Embryonic facial prominence (tissue), 1 donor: ENCODE results near the gene MRPL43.

ENCODE experiments used
- DNase-seq: peaks from one replicate; pipeline ENCODE4 v3.0.0-alpha.2; 2016; ENCODE audit errors: extremely low spot score

MRPL43 gene

GRCh38 chr10:101019440-101019703, 32.1 kb upstream of the MRPL43 start:
- DNase-seq = no peak

GRCh38 chr10:101018600-101019439, 31.5 kb upstream of the MRPL43 start:
- DNase-seq = no peak

- no peak for DNase-seq
These were observed 30.9 kb upstream of the MRPL43 start for GRCh38 chr10:101018118-101018599.

- no peak for DNase-seq
These were observed 29.5 kb upstream of the MRPL43 start for GRCh38 chr10:101016814-101017213.

GRCh38 chr10:101015582-101015973, 28.3 kb upstream of the MRPL43 start:
- no peak for DNase-seq

- DNase-seq = no peak
These were observed 27.8 kb upstream of the MRPL43 start for GRCh38 chr10:101014966-101015581.

GRCh38 chr10:101014230-101014884, 27.1 kb upstream of the MRPL43 start:
- DNase-seq = no peak

- no peak for DNase-seq
These were observed 26.1 kb upstream of the MRPL43 start for GRCh38 chr10:101013365-101013825.

GRCh38 chr10:101012525-101013364, 25.4 kb upstream of the MRPL43 start:
- peak; percentile 53 for DNase-seq

- no peak for DNase-seq
These were observed 24.5 kb upstream of the MRPL43 start for GRCh38 chr10:101011517-101012423.

GRCh38 chr10:101010329-101010728, 23.0 kb upstream of the MRPL43 start:
- DNase-seq = no peak

GRCh38 chr10:101008823-101009423, 21.6 kb upstream of the MRPL43 start:
- DNase-seq = no peak

- DNase-seq = no peak
These were observed 20.9 kb upstream of the MRPL43 start for GRCh38 chr10:101007915-101008822.

GRCh38 chr10:101007099-101007711, 19.9 kb upstream of the MRPL43 start:
- DNase-seq = no peak

GRCh38 chr10:101006593-101007098, 19.3 kb upstream of the MRPL43 start:
- DNase-seq = no peak

- DNase-seq = no peak
These were observed 18.7 kb upstream of the MRPL43 start for GRCh38 chr10:101005869-101006567.

- DNase-seq = no peak
These were observed 18.1 kb upstream of the MRPL43 start for GRCh38 chr10:101005361-101005760.

GRCh38 chr10:101003639-101004206, 16.4 kb upstream of the MRPL43 start:
- DNase-seq = no peak
